MCF 10A (cell line): ENCODE results near the gene XXYLT1. TPM values are rescaled to one million over a fixed set of nuclear protein-coding genes. Genes with fewer than 3 reads are reported as not detected.

ENCODE experiments used
- BruUV-seq: library from RNA; stranded (reverse); fragments of 400-500 nt; replicated peaks from 2 replicates; lab custom pipeline; 2021; lab: Mats Ljungman, UMichigan
- CTCF ChIA-PET: fragments of 300-600 bp; sonication (Branson Sonifier 250); formaldehyde crosslinking; extraction: SDS; loops from one replicate; lab custom pipeline; 2021; ENCODE audit warnings: antibody characterized with exemption, inconsistent platforms; lab: Yijun Ruan, JAX
- POLR2A ChIA-PET: fragments of 300-600, 350-650 bp; sonication (Branson Sonifier 250); formaldehyde crosslinking; extraction: SDS; loops from one replicate; lab custom pipeline; 2020; ENCODE audit warnings: antibody characterized with exemption, inconsistent platforms; lab: Yijun Ruan, JAX
- DNase-seq: peaks from one replicate; pipeline ENCODE4 v3.0.0-alpha.2; 2018; ENCODE audit not compliant: unreplicated experiment
- H3K27ac Mint-ChIP-seq: one replicate; pipeline ENCODE4 v1.8.0; 2022; ENCODE audit warnings: mild to moderate bottlenecking, low read depth, mixed read lengths; ENCODE audit not compliant: unreplicated experiment
- H3K27me3 Mint-ChIP-seq: one replicate; pipeline ENCODE4 v1.8.0; 2022; ENCODE audit warnings: mixed read lengths; ENCODE audit not compliant: insufficient read depth, unreplicated experiment
- H3K36me3 Mint-ChIP-seq: one replicate; pipeline ENCODE4 v1.8.0; 2022; ENCODE audit warnings: mild to moderate bottlenecking, moderate library complexity, mixed read lengths; ENCODE audit not compliant: insufficient read depth, unreplicated experiment
- H3K4me1 Mint-ChIP-seq: one replicate; pipeline ENCODE4 v1.8.0; 2022; ENCODE audit warnings: mixed read lengths; ENCODE audit not compliant: insufficient read depth, unreplicated experiment
- H3K4me3 Mint-ChIP-seq: one replicate; pipeline ENCODE4 v1.8.0; 2022; ENCODE audit warnings: mild to moderate bottlenecking, moderate library complexity, mixed read lengths; ENCODE audit not compliant: unreplicated experiment
- H3K9me3 Mint-ChIP-seq: one replicate; pipeline ENCODE4 v1.8.0; 2022; ENCODE audit warnings: mixed read lengths; ENCODE audit not compliant: unreplicated experiment
- intact Hi-C: fragments of 100-400 bp; cut with micrococcal nuclease; formaldehyde crosslinking; loops from 2 replicates; pipeline ENCODE4 v1.14.1; 2022
- total RNA-seq: library from RNA; stranded (reverse); gene quantifications from 2 replicates; pipeline ENCODE4 v1.2.3, GENCODE V29; 2022
- TF ChIP-seq, protein P1 (sequence below): fragments of 200-600 bp; IDR thresholded peaks from one replicate; pipeline ENCODE4 v1.8.0; 2022; ENCODE audit warnings: antibody characterized with exemption, mild to moderate bottlenecking; ENCODE audit not compliant: unreplicated experiment

Gene XXYLT1
- total RNA-seq, 1 experiment from 2014 or later, result 10.0 TPM

DNA sequence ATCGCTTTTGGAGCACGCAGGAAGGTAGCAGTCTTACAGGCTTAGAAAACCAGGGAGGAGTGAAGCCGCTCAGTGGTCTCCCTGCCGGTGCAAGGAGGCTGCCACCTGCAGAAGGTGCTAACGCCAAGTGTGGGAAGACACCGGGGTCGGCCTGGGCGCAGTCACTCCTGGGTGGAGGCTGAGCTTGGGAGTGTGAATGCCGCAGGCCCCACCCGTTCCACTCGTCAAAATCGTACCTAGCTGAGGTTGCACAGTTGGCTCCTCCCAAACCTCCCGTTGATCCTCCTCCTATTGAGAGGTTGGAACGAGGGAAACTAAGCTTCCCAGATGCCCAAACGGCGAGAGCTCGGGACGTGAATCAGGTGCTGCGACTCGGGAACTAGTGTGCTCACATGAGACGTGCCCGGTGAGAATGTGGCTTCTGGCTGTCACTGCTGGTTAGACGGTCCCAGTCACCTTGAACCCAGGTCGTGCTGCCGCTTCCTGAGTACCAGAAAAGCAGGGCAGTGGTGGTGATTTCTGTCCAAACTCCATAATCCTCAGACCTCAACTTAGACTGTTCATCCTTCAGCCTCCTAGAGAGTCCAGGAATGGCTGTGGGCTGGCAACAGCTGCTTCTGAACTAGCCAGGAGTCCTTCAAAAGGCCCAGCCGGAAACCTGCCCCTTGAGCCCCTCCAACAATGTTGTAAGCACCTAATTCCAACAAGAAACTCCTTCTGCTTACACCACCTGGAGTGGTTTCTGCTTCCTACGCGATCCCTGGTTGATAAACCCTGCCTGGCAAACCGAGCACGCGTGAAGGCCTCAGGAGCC is 156.0 kb downstream of the XXYLT1 start:
- H3K4me3 Mint-ChIP-seq, result no peak overlapping the region
- TF ChIP-seq, protein P1, sequence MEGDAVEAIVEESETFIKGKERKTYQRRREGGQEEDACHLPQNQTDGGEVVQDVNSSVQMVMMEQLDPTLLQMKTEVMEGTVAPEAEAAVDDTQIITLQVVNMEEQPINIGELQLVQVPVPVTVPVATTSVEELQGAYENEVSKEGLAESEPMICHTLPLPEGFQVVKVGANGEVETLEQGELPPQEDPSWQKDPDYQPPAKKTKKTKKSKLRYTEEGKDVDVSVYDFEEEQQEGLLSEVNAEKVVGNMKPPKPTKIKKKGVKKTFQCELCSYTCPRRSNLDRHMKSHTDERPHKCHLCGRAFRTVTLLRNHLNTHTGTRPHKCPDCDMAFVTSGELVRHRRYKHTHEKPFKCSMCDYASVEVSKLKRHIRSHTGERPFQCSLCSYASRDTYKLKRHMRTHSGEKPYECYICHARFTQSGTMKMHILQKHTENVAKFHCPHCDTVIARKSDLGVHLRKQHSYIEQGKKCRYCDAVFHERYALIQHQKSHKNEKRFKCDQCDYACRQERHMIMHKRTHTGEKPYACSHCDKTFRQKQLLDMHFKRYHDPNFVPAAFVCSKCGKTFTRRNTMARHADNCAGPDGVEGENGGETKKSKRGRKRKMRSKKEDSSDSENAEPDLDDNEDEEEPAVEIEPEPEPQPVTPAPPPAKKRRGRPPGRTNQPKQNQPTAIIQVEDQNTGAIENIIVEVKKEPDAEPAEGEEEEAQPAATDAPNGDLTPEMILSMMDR, result no peak
- H3K4me1 Mint-ChIP-seq, result no peaks in the 10 kb centered on the region
- no peaks in the 10 kb centered on the region for H3K9me3 Mint-ChIP-seq
- no peaks in the 10 kb centered on the region for H3K36me3 Mint-ChIP-seq
- CTCF ChIA-PET, result interaction anchor here (0.9 to 1.7 kb wide), 3 partner anchors 9 to 443 kb away, joined by 6 to 7 read pairs (median 6); partner anchors contain the start of gene LSG1
- intact Hi-C loops, result no loop called here
- H3K27ac Mint-ChIP-seq, result no peak overlapping the region
- POLR2A ChIA-PET, result interaction anchor here (1.4 kb wide), 1 partner anchor 16 kb away, joined by 3 read pairs; no protein-coding TSS in a partner anchor
- DNase-seq, result no peak
- no TSS peak for BruUV-seq
- H3K27me3 Mint-ChIP-seq, result no peaks in the 10 kb centered on the region

DNA sequence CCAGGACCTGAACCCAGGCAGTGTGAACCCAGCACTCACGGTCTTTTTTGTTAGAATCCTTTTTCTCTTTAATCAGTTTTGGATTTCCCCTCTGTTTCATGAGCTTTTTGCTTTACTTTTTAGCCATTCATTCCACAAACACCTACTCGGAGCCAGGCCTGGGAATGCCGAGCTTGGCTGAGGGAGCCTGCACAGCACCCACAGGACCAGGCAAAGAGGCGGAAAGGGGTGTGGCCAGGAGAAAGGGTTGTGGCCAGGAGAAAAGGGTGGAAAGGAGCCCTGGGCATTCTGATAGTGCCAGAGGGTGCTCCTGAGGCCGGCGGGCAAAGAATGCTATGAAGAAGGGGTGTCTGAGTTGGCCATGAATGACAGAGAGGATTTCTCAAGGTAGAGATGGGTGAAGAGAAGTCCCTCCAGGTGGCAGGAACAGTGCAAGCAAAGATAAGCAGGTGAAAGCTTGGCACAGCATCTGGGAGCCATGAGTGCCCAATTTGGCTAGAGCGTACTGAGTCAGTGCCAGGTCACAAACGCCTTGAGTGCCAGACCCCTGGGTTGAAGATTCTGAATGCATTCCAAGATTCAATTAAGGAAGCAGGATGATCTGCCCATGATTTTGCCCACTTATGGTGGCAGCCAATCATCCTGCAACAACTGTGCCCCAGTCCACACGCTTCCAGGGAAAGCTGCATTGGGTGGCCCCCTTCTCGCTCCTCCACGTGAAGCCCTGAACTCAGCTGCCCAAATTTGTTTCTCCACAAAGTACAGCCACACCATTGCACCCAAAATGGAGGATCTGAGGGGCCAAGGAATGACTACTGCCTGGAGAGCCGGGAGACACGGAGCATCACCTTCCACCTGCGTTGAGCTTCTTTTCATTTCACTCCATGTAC is 157.2 kb downstream of the XXYLT1 start:
- H3K4me1 Mint-ChIP-seq, result no peaks in the 10 kb centered on the region
- DNase-seq, result no peak
- TF ChIP-seq, protein P1, result no peak
- H3K9me3 Mint-ChIP-seq, result no peaks in the 10 kb centered on the region
- POLR2A ChIA-PET, result interaction anchor here (1.3 to 1.4 kb wide), 2 partner anchors 17 kb away, joined by 3 to 4 read pairs; no protein-coding TSS in a partner anchor
- H3K27ac Mint-ChIP-seq, result no peak overlapping the region
- BruUV-seq, result no TSS peak
- no peaks in the 10 kb centered on the region for H3K36me3 Mint-ChIP-seq
- no peak overlapping the region for H3K4me3 Mint-ChIP-seq
- H3K27me3 Mint-ChIP-seq, result no peaks in the 10 kb centered on the region
- intact Hi-C loops, result no loop called here
- CTCF ChIA-PET, result interaction anchor here (0.6 to 1.6 kb wide), 4 partner anchors 8 to 442 kb away, joined by 3 to 7 read pairs (median 6); partner anchors contain the start of gene LSG1

DNA sequence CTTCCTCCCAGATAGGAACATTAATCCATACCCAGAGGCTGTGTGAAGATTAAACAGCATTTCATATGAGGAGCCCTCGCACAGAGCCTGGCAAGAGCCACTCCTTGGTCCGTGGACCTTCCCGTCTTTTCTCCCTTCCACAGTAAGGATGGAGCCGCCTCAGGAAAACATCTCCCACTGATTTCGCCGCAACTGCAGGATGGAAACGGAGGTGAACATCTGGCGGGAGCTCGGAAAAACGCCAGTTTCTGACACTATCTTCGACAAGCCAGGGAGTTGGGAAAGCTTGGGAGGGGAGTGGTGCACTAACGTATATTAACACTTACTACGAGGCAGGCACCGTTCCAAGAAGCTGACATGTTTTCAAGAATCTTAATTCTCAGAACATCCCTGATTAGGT is 157.9 kb downstream of the XXYLT1 start:
- TF ChIP-seq, protein P1, result no peak
- Mint-ChIP-seq H3K9me3 (no peaks in the 10 kb centered on the region), H3K27ac (no peak overlapping the region), H3K4me3 (no peak overlapping the region), H3K27me3 (no peaks in the 10 kb centered on the region), H3K4me1 (no peaks in the 10 kb centered on the region), H3K36me3 (no peaks in the 10 kb centered on the region)
- BruUV-seq, result no TSS peak
- intact Hi-C loops, result no loop called here
- DNase-seq, result no peak
- ChIA-PET POLR2A (interaction anchor here (0.9 to 1.3 kb wide), 2 partner anchors 16 to 441 kb away, joined by 4 read pairs; partner anchors contain the start of gene LSG1), CTCF (interaction anchor here (0.6 to 1.6 kb wide), 2 partner anchors 144 to 431 kb away, joined by 3 to 7 read pairs; no protein-coding TSS in a partner anchor)
